ENCODE data around the gene UROS.

- TF ChIP-seq, protein P1, sequence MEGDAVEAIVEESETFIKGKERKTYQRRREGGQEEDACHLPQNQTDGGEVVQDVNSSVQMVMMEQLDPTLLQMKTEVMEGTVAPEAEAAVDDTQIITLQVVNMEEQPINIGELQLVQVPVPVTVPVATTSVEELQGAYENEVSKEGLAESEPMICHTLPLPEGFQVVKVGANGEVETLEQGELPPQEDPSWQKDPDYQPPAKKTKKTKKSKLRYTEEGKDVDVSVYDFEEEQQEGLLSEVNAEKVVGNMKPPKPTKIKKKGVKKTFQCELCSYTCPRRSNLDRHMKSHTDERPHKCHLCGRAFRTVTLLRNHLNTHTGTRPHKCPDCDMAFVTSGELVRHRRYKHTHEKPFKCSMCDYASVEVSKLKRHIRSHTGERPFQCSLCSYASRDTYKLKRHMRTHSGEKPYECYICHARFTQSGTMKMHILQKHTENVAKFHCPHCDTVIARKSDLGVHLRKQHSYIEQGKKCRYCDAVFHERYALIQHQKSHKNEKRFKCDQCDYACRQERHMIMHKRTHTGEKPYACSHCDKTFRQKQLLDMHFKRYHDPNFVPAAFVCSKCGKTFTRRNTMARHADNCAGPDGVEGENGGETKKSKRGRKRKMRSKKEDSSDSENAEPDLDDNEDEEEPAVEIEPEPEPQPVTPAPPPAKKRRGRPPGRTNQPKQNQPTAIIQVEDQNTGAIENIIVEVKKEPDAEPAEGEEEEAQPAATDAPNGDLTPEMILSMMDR (IDR thresholded peaks at IDR 0.05), result no peak
- TF ChIP-seq ZFX (IDR thresholded peaks at IDR 0.05; ENCODE audit: borderline replicate concordance), result no peak
These were observed 15.0 kb downstream of the UROS start for GRCh38 chr10:125808047-125808446.
